Measurements from ENCODE around the gene HNRNPL. TPM values are rescaled to one million over a fixed set of nuclear protein-coding genes. Genes with fewer than 3 reads are reported as not detected.

HNRNPL gene
- total and polyA plus RNA-seq, 4 experiments from 2014 or later, result 15.2 to 351 (median 202) TPM

DNA sequence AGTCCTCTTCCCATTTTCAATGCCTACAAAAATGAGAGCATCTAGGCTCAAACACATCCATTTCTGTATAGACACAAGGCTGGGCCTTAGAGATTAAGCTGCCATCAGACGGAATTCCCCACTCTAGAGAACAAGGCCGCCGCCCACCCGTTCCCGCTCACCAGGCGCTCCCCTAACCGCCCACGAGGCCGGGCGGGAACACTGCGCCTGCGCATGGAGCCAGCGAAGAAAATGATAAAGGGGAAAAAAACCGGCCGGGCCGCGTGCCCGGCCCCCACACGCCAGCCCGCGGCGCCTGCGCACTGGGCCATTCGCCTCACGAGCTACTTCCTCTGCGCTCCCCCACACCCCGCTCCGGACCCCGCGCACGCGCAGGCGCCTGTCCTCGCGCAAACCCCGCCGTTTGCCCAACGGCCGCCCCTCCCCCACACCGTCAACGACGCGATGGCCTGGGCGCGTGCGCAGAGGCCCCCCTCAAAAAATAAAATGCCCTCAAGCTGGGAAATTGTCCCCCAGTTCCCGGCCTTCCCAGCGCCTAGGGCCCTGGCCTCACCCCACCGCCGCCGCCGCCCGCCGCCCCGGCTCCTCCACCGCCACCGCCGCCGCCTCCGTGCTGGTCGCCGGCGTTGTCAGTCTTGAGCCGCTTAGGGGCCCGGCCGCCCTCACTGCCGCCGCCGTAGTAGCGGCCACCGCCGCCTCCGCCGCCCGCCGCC, 483 bp downstream of the HNRNPL start:
- Mint-ChIP-seq H3K9me3 (peaks cover 0 to 6% (median 0%) of the 10 kb centered on the region in 8 donors), H3K4me1 (peaks cover 32 to 77% (median 54%) of the 10 kb centered on the region in 4 donors), H3K27me3 (peaks cover 1% of the 10 kb centered on the region in 2 donors), H3K27ac (peak overlapping the region; percentile 83 to 100 (median 99)), H3K36me3 (peaks cover 39 to 58% of the 10 kb centered on the region in 2 donors), H3K4me3 (peak overlapping the region; percentile 92 to 97 (median 94))
- Histone ChIP-seq H3K9me3 (ENCODE audit: control insufficient read depth in 1 of 2, low read length in 2 of 2) (no peaks in the 10 kb centered on the region), H3K4me3 (ENCODE audit: low read length in 2 of 2) (peak overlapping the region; percentile 71 to 79), H3K4me1 (ENCODE audit: insufficient read depth, low read length) (peaks cover 64% of the 10 kb centered on the region), H3K27ac (ENCODE audit: low read depth, low read length) (peak overlapping the region; percentile 99), H3K27me3 (ENCODE audit: insufficient read depth, low read length) (no peaks in the 10 kb centered on the region), H3K36me3 (ENCODE audit: insufficient read depth, low read length) (peaks cover 35% of the 10 kb centered on the region)
- ChIA-PET CTCF (ENCODE audit: partially characterized antibody) (interaction anchor here (0.7 to 2.8 kb wide), 10 partner anchors 9 to 81 kb away, joined by 3 to 16 read pairs (median 4); partner anchors contain the start of genes ECH1, MRPS12, NFKBIB and SARS2), POLR2A (ENCODE audit: partially characterized antibody) (interaction anchor here (0.6 to 9.5 kb wide), 28 partner anchors 8 to 585 kb away, joined by 3 to 297 read pairs (median 6); partner anchors contain the start of genes ACTN4, CAPN12, ECH1 and EIF3K)
- intact Hi-C loops (cut with micrococcal nuclease), result no loop called here
- DNase-seq, result peak; percentile 94 to 96 (median 95)

DNA sequence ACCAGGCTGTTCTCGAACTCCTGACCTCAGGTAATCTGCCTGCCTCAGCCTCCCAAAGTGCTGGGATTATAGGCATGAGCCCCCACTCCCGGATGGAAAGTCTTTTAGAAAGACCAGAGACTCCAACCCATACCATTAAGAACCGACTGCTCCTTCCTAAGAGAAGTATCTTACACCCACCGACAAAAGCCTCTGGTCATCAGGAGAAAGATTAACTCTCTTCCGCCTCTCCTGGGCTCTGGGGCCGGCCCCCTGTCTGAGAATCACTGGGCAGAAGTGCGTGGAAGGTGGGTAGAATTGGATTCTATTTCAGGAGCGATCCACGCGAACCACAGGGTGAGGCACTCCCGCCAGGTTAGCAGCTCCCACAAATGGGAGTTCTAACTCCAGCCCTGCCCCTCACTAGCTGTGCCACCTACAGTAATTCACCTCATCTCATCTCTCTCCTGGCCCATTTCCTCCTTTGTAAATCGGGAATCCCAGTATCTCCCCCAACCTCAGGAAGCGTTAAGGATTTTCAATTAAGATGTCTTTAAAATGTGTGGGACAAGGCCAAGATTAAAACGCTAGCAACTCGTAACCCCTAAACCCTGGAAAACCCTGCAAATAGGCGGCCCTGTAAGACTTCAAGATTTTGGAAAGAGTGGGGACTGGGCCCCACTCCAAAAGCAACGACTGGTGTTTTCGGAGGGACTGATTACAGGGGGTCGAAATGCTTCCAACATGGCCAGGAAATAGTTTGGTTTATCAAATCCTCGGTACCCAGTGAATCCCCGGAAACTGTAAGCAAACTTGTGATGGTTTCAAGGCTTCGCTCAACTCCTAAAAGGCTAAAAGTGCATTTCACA, 1.3 kb downstream of the HNRNPL start:
- H3K27ac Mint-ChIP-seq, result peak overlapping the region; percentile 83 to 100 (median 98)
- H3K36me3 Mint-ChIP-seq, result peaks cover 46 to 66% of the 10 kb centered on the region in 2 donors
- DNase-seq, result no peak
- no peaks in the 10 kb centered on the region for H3K9me3 ChIP-seq (ENCODE audit: control insufficient read depth in 1 of 2, low read length in 2 of 2)
- H3K27me3 Mint-ChIP-seq, result peaks cover 1% of the 10 kb centered on the region in 2 donors
- no peaks in the 10 kb centered on the region for H3K27me3 ChIP-seq (ENCODE audit: insufficient read depth, low read length)
- peak overlapping the region; percentile 92 to 97 (median 94) for H3K4me3 Mint-ChIP-seq
- H3K9me3 Mint-ChIP-seq, result peaks cover 0 to 6% (median 0%) of the 10 kb centered on the region in 8 donors
- peaks cover 72% of the 10 kb centered on the region for H3K4me1 ChIP-seq (ENCODE audit: insufficient read depth, low read length)
- CTCF ChIA-PET (ENCODE audit: partially characterized antibody), result interaction anchor here (0.7 to 2.8 kb wide), 11 partner anchors 9 to 82 kb away, joined by 3 to 16 read pairs (median 4); partner anchors contain the start of genes ECH1, MRPS12, NFKBIB and SARS2
- H3K36me3 ChIP-seq (ENCODE audit: insufficient read depth, low read length), result peaks cover 43% of the 10 kb centered on the region
- peak overlapping the region; percentile 71 to 79 for H3K4me3 ChIP-seq (ENCODE audit: low read length in 2 of 2)
- H3K4me1 Mint-ChIP-seq, result peaks cover 37 to 85% (median 60%) of the 10 kb centered on the region in 4 donors
- POLR2A ChIA-PET (ENCODE audit: partially characterized antibody), result interaction anchor here (0.6 to 9.5 kb wide), 29 partner anchors 8 to 584 kb away, joined by 3 to 297 read pairs (median 5); partner anchors contain the start of genes ACTN4, CAPN12, ECH1 and EIF3K
- peak overlapping the region; percentile 99 for H3K27ac ChIP-seq (ENCODE audit: low read depth, low read length)
- intact Hi-C loops (cut with micrococcal nuclease), result no loop called here

GRCh38 chr19:38846097-38846496, 3.7 kb downstream of the HNRNPL start:
- peak overlapping the region; percentile 7 for H3K27ac ChIP-seq (ENCODE audit: low read depth, low read length)
- intact Hi-C loops (cut with micrococcal nuclease), result no loop called here
- H3K4me3 ChIP-seq (ENCODE audit: low read length in 2 of 2), result no peak overlapping the region
- POLR2A ChIA-PET (ENCODE audit: partially characterized antibody), result interaction anchor here (0.7 to 9.5 kb wide), 7 partner anchors 14 to 111 kb away, joined by 3 to 297 read pairs (median 4); partner anchors contain the start of genes ECH1, MRPS12, RINL and SARS2
- peaks cover 0 to 2% of the 10 kb centered on the region in 2 donors for H3K27me3 Mint-ChIP-seq
- H3K36me3 ChIP-seq (ENCODE audit: insufficient read depth, low read length), result peaks cover 57% of the 10 kb centered on the region
- CTCF ChIA-PET (ENCODE audit: partially characterized antibody), result interaction anchor here (0.8 to 1.4 kb wide), 4 partner anchors 23 to 330 kb away, joined by 3 to 4 read pairs (median 3); no protein-coding TSS in a partner anchor
- H3K36me3 Mint-ChIP-seq, result peaks cover 68 to 80% of the 10 kb centered on the region in 2 donors
- peaks cover 0 to 10% (median 0%) of the 10 kb centered on the region in 8 donors for H3K9me3 Mint-ChIP-seq
- H3K27me3 ChIP-seq (ENCODE audit: insufficient read depth, low read length), result no peaks in the 10 kb centered on the region
- peaks cover 49 to 93% (median 71%) of the 10 kb centered on the region in 4 donors for H3K4me1 Mint-ChIP-seq
- H3K4me1 ChIP-seq (ENCODE audit: insufficient read depth, low read length), result peaks cover 83% of the 10 kb centered on the region
- DNase-seq, result no peak
- H3K27ac Mint-ChIP-seq, result peak overlapping the region in 6 of 7 donors; percentile 57 to 99 (median 87)
- no peaks in the 10 kb centered on the region for H3K9me3 ChIP-seq (ENCODE audit: control insufficient read depth in 1 of 2, low read length in 2 of 2)
- peak overlapping the region in 4 of 8 donors; percentile 25 to 71 (median 65) for H3K4me3 Mint-ChIP-seq

DNA sequence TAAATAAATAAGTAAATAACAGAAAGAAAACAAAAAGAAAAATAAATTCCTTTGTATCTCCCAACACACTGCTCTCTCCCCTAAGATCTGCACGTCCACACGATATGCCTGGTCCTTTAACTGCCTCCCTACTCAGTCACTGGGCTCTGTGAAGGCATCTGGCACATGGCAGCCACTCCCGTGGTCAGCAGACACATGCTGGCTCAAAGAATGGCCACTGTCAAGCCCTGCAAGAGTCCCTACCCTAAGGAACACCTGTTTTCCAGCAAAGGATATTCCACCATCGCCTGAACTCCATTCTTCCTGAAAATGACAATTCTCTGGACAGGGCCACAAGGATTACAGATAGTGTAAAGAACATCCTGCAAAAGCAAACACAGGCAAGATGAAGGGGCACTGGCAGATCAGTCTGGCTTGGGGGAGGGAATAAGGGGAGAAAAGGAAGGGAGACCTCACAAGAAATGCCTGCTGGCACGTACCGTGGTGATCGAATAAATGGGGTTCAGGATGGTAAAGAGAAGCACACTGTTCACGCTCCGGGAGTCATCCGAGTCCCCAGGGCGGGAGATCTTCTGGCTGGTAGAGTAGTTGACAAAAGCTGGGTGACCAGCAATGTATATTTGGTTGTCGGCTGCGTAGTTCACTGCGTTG, 4.3 kb downstream of the HNRNPL start:
- intact Hi-C loops (cut with micrococcal nuclease), result no loop called here
- peak overlapping the region; percentile 7 for H3K27ac ChIP-seq (ENCODE audit: low read depth, low read length)

DNA sequence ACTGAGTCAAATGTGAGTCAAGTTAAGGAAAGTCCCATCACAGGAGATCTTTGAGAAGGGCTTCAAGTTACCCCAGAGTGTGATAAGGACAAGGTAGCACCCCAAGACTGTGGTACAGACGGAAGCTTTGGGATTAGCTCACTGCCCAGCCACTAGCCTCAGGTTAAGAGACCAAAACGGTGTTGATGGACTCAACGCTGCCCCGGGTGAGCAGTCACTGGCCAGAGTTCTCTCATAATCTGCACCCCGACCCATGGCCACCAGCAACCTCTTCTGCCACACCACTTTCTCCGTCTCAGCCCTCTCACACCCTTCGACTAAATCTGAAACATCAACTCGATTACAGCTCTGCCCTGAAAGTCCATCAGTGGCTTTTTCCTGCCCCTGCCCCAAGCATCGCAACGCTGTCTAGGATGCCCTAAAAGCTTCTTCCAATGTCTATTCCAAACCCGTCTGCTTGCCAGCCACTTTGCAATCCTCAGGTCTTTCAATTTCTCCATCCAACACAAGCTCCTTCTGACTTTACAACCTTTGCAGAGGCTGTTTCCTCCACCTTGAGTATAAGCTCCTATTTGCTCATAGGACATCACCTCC, 5.6 kb downstream of the HNRNPL start:
- Mint-ChIP-seq H3K27me3 (peaks cover 0 to 1% of the 10 kb centered on the region in 2 donors), H3K27ac (peak overlapping the region; percentile 75 to 99 (median 83)), H3K36me3 (peaks cover 77 to 88% of the 10 kb centered on the region in 2 donors), H3K4me1 (peaks cover 53 to 94% (median 79%) of the 10 kb centered on the region in 4 donors), H3K9me3 (peaks cover 0 to 12% (median 0%) of the 10 kb centered on the region in 8 donors), H3K4me3 (peak overlapping the region in 6 of 8 donors; percentile 17 to 91 (median 62))
- POLR2A ChIA-PET (ENCODE audit: partially characterized antibody), result interaction anchor here (0.9 to 1.7 kb wide), 5 partner anchors 9 to 74 kb away, joined by 3 to 7 read pairs (median 3); partner anchors contain the start of gene ECH1
- CTCF ChIA-PET (ENCODE audit: partially characterized antibody), result interaction anchor here (0.8 to 1.2 kb wide), 5 partner anchors 9 to 86 kb away, joined by 3 to 4 read pairs (median 3); partner anchors contain the start of genes ECH1, MRPS12 and SARS2
- peak overlapping the region; percentile 11 for H3K27ac ChIP-seq (ENCODE audit: low read depth, low read length)
- peaks cover 91% of the 10 kb centered on the region for H3K4me1 ChIP-seq (ENCODE audit: insufficient read depth, low read length)
- H3K9me3 ChIP-seq (ENCODE audit: control insufficient read depth in 1 of 2, low read length in 2 of 2), result no peaks in the 10 kb centered on the region
- H3K36me3 ChIP-seq (ENCODE audit: insufficient read depth, low read length), result peaks cover 71% of the 10 kb centered on the region
- intact Hi-C loops (cut with micrococcal nuclease), result no loop called here
- H3K4me3 ChIP-seq (ENCODE audit: low read length in 2 of 2), result no peak overlapping the region
- DNase-seq, result no peak
- no peaks in the 10 kb centered on the region for H3K27me3 ChIP-seq (ENCODE audit: insufficient read depth, low read length)

More for the DNA sequence above, 4.3 kb downstream of the HNRNPL start:
- H3K4me1 Mint-ChIP-seq, result peaks cover 52 to 93% (median 74%) of the 10 kb centered on the region in 4 donors
- H3K36me3 ChIP-seq (ENCODE audit: insufficient read depth, low read length), result peaks cover 63% of the 10 kb centered on the region
- no peak for DNase-seq
- H3K27me3 Mint-ChIP-seq, result peaks cover 0 to 2% of the 10 kb centered on the region in 2 donors
- peaks cover 74 to 82% of the 10 kb centered on the region in 2 donors for H3K36me3 Mint-ChIP-seq
- H3K4me3 Mint-ChIP-seq, result peak overlapping the region in 5 of 8 donors; percentile 22 to 71 (median 61)
- peaks cover 85% of the 10 kb centered on the region for H3K4me1 ChIP-seq (ENCODE audit: insufficient read depth, low read length)
- H3K9me3 Mint-ChIP-seq, result peaks cover 0 to 15% (median 0%) of the 10 kb centered on the region in 8 donors
- ChIA-PET CTCF (ENCODE audit: partially characterized antibody) (interaction anchor here (1.0 to 1.4 kb wide), 2 partner anchors 24 to 330 kb away, joined by 3 to 4 read pairs; no protein-coding TSS in a partner anchor), POLR2A (ENCODE audit: partially characterized antibody) (interaction anchor here (1.1 to 9.5 kb wide), 6 partner anchors 10 to 111 kb away, joined by 3 to 297 read pairs (median 6); partner anchors contain the start of genes ECH1, MRPS12, RINL and SARS2)
- no peaks in the 10 kb centered on the region for H3K9me3 ChIP-seq (ENCODE audit: control insufficient read depth in 1 of 2, low read length in 2 of 2)
- H3K27ac Mint-ChIP-seq, result peak overlapping the region in 6 of 7 donors; percentile 79 to 99 (median 88)
- H3K27me3 ChIP-seq (ENCODE audit: insufficient read depth, low read length), result no peaks in the 10 kb centered on the region
- no peak overlapping the region for H3K4me3 ChIP-seq (ENCODE audit: low read length in 2 of 2)

Data from CD4-positive, alpha-beta memory T cell (primary cell).